ENCODE data around the gene NFYC.

GRCh38 chr1:40820251-40820797 is 128.8 kb downstream of the NFYC start:
- TF ChIP-seq CTCF (IDR thresholded peaks at IDR 0.05) (no peak), POLR2A (IDR thresholded peaks at IDR 0.05) (no peak)
